SH-SY5Y (cell line): ENCODE measurements around the gene SURF1.
A peak's percentile ranks its signal among the peaks of the same experiment; 100 is the strongest.

Experiments used
- GATA2 ChIP-seq: IDR thresholded peaks from 2 replicates; pipeline ENCODE4 v1.6.1; 2011; ENCODE audit warnings: mild to moderate bottlenecking, low read depth, low read length
- GATA3 ChIP-seq: IDR thresholded peaks from 2 replicates; pipeline ENCODE4 v1.6.1; 2011; ENCODE audit warnings: low read depth, mild to moderate bottlenecking, low read length, moderate library complexity

DNA sequence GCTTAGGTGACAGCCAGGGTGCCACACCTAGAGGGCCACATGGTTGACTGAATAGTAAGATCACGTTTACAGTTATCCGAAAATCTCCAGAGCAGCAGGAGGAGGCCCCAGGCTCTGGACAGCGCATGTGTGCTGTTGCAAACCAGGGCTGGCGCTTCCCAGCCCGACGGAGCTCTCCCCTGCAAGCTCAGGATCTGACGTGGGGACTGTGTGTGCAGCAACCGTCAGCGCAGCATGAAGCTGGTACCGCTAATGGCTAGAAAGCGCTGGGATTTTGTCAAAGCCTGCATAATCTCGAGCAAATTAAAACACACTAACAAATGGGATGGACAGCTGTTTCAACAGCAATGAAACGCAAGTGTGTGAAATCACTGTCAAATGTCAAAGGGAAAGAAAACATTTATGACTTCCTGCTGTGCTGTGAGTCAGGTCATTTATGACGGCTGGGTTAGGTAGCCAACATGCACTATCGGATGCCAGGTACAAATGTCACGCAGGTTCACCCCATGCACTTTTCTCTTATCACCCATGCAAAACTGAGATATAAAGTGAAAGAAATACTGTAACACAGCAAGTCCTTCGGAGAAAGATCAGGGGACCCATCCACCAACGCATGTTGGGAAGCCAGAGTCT lies 12.1 kb upstream of the SURF1 start:
- peak; percentile 90 for TF ChIP-seq GATA2
- TF ChIP-seq GATA3, result no peak; the same call in 1 of the 2 replicates
